ENCODE data around the gene UBE2N. TPM values are rescaled to one million over a fixed set of nuclear protein-coding genes. Genes with fewer than 3 reads are reported as not detected.

The UBE2N gene
- total and polyA plus RNA-seq, 2 donors (not counting 3 experiments of a cell fraction or from before 2014, with no cell fraction given): 59.2 to 125 TPM

- Histone ChIP-seq H3K4me1 (ENCODE audit: control insufficient read depth, extremely low read depth, insufficient read depth, low read length) (peaks cover 9% of the 10 kb centered on the region), H3K36me3 (ENCODE audit: control insufficient read depth in 2 of 2, extremely low read depth in 1 of 2, insufficient read depth in 2 of 2, low read length in 2 of 2) (no peaks in the 10 kb centered on the region), H3K27ac (ENCODE audit: insufficient read depth, low read depth, low read length) (no peak overlapping the region), H3K4me3 (replicated peaks in 1 of 3; ENCODE audit: insufficient read depth in 1 of 3, low read depth in 1 of 3, low read length in 3 of 3) (no peak overlapping the region), H2AFZ (ENCODE audit: low read depth, low read length) (no peak overlapping the region), H3K9me1 (replicated peaks; ENCODE audit: control insufficient read depth, extremely low read depth, insufficient read depth, low read length) (no peaks in the 10 kb centered on the region), H3K9ac (replicated peaks; ENCODE audit: extremely low read depth, insufficient read depth, low read length) (no peak overlapping the region), H3K27me3 (ENCODE audit: control insufficient read depth in 2 of 2, insufficient read depth in 2 of 2, low read length in 2 of 2) (no peaks in the 10 kb centered on the region), H4K20me1 (replicated peaks; ENCODE audit: control insufficient read depth, extremely low read depth, insufficient read depth, low read length) (no peaks in the 10 kb centered on the region), H3K4me2 (ENCODE audit: insufficient read depth, low read length) (no peak overlapping the region), H3K79me2 (ENCODE audit: control insufficient read depth, insufficient read depth, low read length) (peaks cover 35% of the 10 kb centered on the region), H3K9me3 (replicated peaks; ENCODE audit: control insufficient read depth, insufficient read depth, low read length) (no peaks in the 10 kb centered on the region)
- FAIRE-seq: no peak
- intact Hi-C loops (cut with micrococcal nuclease): no loop called here
- CTCF ChIA-PET: interaction anchor here (1.4 to 2.1 kb wide), 2 partner anchors 23 to 636 kb away, joined by 3 to 6 read pairs; partner anchors contain the start of gene UBE2N
- BruUV-seq (replicated peaks): no TSS peak
- dilution Hi-C loops (cut with MboI; ENCODE audit: extremely low pct_ligation_motif_present, low sequenced_read_pairs): no loop called here
- DNase-seq (ENCODE audit: low read depth, low spot score): no peak
- POLR2A ChIA-PET: no interaction called here
- TF ChIP-seq CTCF (IDR thresholded peaks at IDR 0.05; ENCODE audit: extremely low read depth in 1 of 2, insufficient read depth in 1 of 2, low read depth in 1 of 2, low read length in 2 of 2) (no peak), POLR2A (IDR thresholded peaks at IDR 0.05; ENCODE audit: low read depth, low read length) (no peak), JUN (IDR thresholded peaks at IDR 0.05; ENCODE audit: borderline replicate concordance, insufficient read depth, insufficient read length, low read depth) (no peak), POLR2AphosphoS5 (IDR thresholded peaks at IDR 0.05; ENCODE audit: insufficient read depth, low read depth, low read length) (no peak), MYC (IDR thresholded peaks at IDR 0.05; ENCODE audit: low read depth, low read length) (no peak), GATA2 (IDR thresholded peaks at IDR 0.05; ENCODE audit: insufficient read depth, insufficient read length, low read depth, low read length) (no peak), MAX (IDR thresholded peaks at IDR 0.05; ENCODE audit: insufficient read depth, insufficient read length) (no peak), EZH2 (IDR thresholded peaks at IDR 0.05; ENCODE audit: borderline replicate concordance, low read depth, low read length, severe bottlenecking) (no peak)
These were observed 24.1 kb upstream of the UBE2N start for GRCh38 chr12:93465841-93466240.

All from endothelial cell of umbilical vein (primary cell).